Measurements from ENCODE around the gene IL12RB1.

DNA sequence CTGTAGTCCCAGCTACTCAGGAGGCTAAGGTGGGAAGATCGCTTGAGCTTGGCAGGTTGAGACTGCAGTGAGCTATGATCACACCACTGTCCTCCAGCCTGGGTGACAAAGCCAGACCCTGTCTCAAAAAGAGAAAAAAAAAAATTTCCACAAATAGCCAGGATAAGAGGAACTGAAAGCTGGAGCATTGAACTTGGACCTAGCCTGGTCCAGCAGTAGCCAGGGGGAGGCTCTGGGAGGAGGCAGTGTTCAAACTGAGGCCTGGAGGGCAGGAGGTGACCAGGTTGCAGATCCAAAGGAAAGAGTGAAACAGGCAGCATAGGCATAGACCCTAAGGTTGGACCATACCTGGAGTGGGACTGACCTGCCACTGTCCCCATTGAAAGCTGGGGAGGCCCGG lies 39.4 kb upstream of the IL12RB1 start:
- TF ChIP-seq, protein P1, sequence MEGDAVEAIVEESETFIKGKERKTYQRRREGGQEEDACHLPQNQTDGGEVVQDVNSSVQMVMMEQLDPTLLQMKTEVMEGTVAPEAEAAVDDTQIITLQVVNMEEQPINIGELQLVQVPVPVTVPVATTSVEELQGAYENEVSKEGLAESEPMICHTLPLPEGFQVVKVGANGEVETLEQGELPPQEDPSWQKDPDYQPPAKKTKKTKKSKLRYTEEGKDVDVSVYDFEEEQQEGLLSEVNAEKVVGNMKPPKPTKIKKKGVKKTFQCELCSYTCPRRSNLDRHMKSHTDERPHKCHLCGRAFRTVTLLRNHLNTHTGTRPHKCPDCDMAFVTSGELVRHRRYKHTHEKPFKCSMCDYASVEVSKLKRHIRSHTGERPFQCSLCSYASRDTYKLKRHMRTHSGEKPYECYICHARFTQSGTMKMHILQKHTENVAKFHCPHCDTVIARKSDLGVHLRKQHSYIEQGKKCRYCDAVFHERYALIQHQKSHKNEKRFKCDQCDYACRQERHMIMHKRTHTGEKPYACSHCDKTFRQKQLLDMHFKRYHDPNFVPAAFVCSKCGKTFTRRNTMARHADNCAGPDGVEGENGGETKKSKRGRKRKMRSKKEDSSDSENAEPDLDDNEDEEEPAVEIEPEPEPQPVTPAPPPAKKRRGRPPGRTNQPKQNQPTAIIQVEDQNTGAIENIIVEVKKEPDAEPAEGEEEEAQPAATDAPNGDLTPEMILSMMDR (IDR thresholded peaks at IDR 0.05; ENCODE audit: low read depth, low read length, poor library complexity, severe bottlenecking): no peak
- no peak for TF ChIP-seq EZH2phosphoT487 (IDR thresholded peaks at IDR 0.05; ENCODE audit: borderline replicate concordance, low read length)
